ENCODE results near the gene RTBDN. TPM values are rescaled to one million over a fixed set of nuclear protein-coding genes. Genes with fewer than 3 reads are reported as not detected.

RTBDN gene
- total RNA-seq, 4 donors from 2014 or later = not detected

- intact Hi-C loops (cut with DNase I; ENCODE audit: low total_unique reads) = no loop called here
- peak in 1 of 2 donors; percentile 62 for DNase-seq
- Histone ChIP-seq H3K4me1 (peaks cover 0 to 10% of the 10 kb centered on the region in 2 donors), H3K36me3 (no peaks in the 10 kb centered on the region), H3K27ac (peak overlapping the region; percentile 98 to 100), H3K4me3 (peak overlapping the region; percentile 84 to 87), H3K9me3 (no peaks in the 10 kb centered on the region), H3K27me3 (no peaks in the 10 kb centered on the region)
- TF ChIP-seq POLR2A (IDR thresholded peaks at IDR 0.05) = no peak
- no peak for TF ChIP-seq CTCF (IDR thresholded peaks at IDR 0.05)
These were observed 45.1 kb downstream of the RTBDN start for GRCh38 chr19:12789098-12789903.

GRCh38 chr19:12788682-12789097 lies 45.7 kb downstream of the RTBDN start:
- Histone ChIP-seq H3K9me3 (no peaks in the 10 kb centered on the region), H3K4me1 (peaks cover 0 to 13% of the 10 kb centered on the region in 2 donors), H3K27me3 (no peaks in the 10 kb centered on the region), H3K27ac (peak overlapping the region; percentile 98 to 100), H3K36me3 (no peaks in the 10 kb centered on the region), H3K4me3 (peak overlapping the region; percentile 84 to 87)
- no peak for TF ChIP-seq POLR2A (IDR thresholded peaks at IDR 0.05)
- TF ChIP-seq CTCF (IDR thresholded peaks at IDR 0.05) = no peak
- intact Hi-C loops (cut with DNase I; ENCODE audit: low total_unique reads) = no loop called here
- peak; percentile 79 to 84 for DNase-seq

GRCh38 chr19:12788042-12788681 lies 46.2 kb downstream of the RTBDN start:
- Histone ChIP-seq H3K36me3 (no peaks in the 10 kb centered on the region), H3K4me1 (peaks cover 0 to 18% of the 10 kb centered on the region in 2 donors), H3K27me3 (no peaks in the 10 kb centered on the region), H3K4me3 (peak overlapping the region; percentile 84 to 87), H3K27ac (peak overlapping the region; percentile 98 to 100), H3K9me3 (no peaks in the 10 kb centered on the region)
- DNase-seq = no peak
- intact Hi-C loops (cut with DNase I; ENCODE audit: low total_unique reads) = no loop called here
- no peak for TF ChIP-seq CTCF (IDR thresholded peaks at IDR 0.05)
- TF ChIP-seq POLR2A (IDR thresholded peaks at IDR 0.05) = no peak

GRCh38 chr19:12787458-12787857 lies 46.9 kb downstream of the RTBDN start:
- DNase-seq = no peak
- peaks cover 0 to 18% of the 10 kb centered on the region in 2 donors for H3K4me1 ChIP-seq

More at GRCh38 chr19:12787458-12787857, 46.9 kb downstream of the RTBDN start:
- H3K36me3 ChIP-seq = no peaks in the 10 kb centered on the region
- H3K4me3 ChIP-seq = no peak overlapping the region
- H3K27ac ChIP-seq = peak overlapping the region; percentile 98 to 100
- no peak for TF ChIP-seq POLR2A (IDR thresholded peaks at IDR 0.05)
- no peak for TF ChIP-seq CTCF (IDR thresholded peaks at IDR 0.05)
- no peaks in the 10 kb centered on the region for H3K9me3 ChIP-seq
- intact Hi-C loops (cut with DNase I; ENCODE audit: low total_unique reads) = no loop called here
- H3K27me3 ChIP-seq = no peaks in the 10 kb centered on the region
